Mammary epithelial cell (primary cell): Measurements from ENCODE around the gene PLXNA2.

ENCODE experiments used
- EZH2 ChIP-seq: IDR thresholded peaks from 2 replicates; pipeline ENCODE4 v1.6.1; 2012; ENCODE audit warnings: low read length, inconsistent platforms, borderline replicate concordance
- TF ChIP-seq, protein P1 (sequence below), 2 donors: IDR thresholded peaks in 1 of 2; conservative IDR thresholded peaks in 1 of 2; 2 replicates each; pipeline ENCODE4 v1.5.1; 2011 to 2012; ENCODE audit warnings: inconsistent platforms in 2 of 2, low read length in 2 of 2, mild to moderate bottlenecking in 2 of 2, control low read depth in 1 of 2, low read depth in 1 of 2; ENCODE audit not compliant: insufficient read depth in 1 of 2; ENCODE audit errors: extremely low read depth in 1 of 2

DNA sequence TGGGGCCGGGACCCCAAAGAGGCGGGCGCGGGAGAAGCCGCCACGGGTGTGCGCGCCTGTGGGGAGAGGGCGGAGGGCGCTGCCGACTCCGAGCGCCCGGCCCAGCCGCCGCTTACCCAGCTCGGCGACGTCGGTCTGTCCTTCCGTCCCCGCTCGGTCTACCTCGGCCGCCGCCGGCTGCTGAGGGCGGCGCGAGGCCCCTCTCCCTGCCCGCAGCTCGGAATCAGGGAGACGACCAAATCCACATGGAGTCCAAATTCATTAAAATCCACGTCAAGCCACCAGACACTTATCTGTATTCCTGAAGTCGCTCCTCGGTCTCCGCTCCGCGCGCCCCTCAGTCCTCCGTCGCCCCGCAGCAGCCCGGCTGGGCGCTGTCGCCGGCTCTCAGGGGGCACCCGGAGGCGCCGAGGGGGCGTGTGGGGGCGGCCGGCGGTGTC, 637 bp downstream of the PLXNA2 start:
- TF ChIP-seq, protein P1, sequence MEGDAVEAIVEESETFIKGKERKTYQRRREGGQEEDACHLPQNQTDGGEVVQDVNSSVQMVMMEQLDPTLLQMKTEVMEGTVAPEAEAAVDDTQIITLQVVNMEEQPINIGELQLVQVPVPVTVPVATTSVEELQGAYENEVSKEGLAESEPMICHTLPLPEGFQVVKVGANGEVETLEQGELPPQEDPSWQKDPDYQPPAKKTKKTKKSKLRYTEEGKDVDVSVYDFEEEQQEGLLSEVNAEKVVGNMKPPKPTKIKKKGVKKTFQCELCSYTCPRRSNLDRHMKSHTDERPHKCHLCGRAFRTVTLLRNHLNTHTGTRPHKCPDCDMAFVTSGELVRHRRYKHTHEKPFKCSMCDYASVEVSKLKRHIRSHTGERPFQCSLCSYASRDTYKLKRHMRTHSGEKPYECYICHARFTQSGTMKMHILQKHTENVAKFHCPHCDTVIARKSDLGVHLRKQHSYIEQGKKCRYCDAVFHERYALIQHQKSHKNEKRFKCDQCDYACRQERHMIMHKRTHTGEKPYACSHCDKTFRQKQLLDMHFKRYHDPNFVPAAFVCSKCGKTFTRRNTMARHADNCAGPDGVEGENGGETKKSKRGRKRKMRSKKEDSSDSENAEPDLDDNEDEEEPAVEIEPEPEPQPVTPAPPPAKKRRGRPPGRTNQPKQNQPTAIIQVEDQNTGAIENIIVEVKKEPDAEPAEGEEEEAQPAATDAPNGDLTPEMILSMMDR (conservative IDR thresholded peaks at IDR 0.05 in 1 of 2, IDR thresholded peaks at IDR 0.05 in 1 of 2; ENCODE audit: extremely low read depth in 1 of 2, insufficient read depth in 1 of 2, low read depth in 1 of 2, low read length in 2 of 2) = no peak
- no peak for TF ChIP-seq EZH2
